Activated CD4-positive, alpha-beta T cell treated with anti-CD3 and anti-CD28 coated beads, Interleukin-2, amount 50 U/mL, for 16 hours (primary cell): Measurements from ENCODE around the gene VIPR2.

Source experiments
- DNase-seq: peaks from one replicate; pipeline ENCODE4 v3.0.0-alpha.2; 2020

VIPR2 gene

DNA sequence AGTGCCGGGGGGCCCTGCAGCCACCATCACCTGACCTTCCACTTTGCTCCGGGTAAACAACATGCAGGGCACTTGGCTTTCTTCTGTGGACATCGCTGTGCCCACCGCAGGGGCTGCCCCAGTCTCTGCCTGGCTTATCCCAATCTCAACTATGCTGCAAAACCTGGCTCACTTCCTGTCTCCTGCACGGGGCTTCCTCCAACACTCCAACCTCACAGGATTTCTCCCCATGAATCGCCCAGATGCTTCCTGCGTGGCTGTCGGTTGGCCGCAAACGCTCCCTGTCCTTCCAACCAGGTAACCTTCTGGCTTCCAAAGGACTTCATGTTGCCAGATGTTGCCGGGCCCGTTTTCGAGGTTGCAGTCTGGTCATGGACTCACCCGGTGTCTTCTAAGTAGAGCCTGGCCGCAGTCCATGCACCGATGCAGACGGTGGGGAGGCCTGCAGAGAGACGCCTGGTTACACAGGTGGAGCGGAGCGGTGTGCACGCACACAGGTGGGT lies 109.0 kb downstream of the VIPR2 start:
- DNase-seq, result no peak

DNA sequence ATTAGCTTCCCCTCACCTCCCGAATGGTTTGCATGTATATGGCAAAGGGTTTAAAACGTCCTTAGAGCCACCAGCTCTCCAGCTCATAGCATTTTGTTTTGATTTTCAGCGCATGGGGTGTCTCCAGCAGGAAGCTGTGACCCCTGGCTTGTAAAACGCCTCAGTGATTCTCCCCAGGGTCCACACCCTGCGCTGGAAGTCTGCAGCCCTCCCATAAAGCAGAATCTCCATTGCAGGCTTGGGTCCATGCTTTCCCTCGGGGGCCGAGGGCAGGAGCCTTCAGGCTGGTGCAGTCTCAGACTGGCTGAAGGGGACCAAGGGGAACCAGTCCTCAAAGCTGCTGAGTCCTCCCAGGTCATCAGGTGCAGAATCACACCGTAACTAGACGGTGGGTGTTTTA lies 109.7 kb downstream of the VIPR2 start:
- DNase-seq, result no peak

- DNase-seq, result no peak
These were observed 110.3 kb downstream of the VIPR2 start for GRCh38 chr7:159034394-159034793.

DNA sequence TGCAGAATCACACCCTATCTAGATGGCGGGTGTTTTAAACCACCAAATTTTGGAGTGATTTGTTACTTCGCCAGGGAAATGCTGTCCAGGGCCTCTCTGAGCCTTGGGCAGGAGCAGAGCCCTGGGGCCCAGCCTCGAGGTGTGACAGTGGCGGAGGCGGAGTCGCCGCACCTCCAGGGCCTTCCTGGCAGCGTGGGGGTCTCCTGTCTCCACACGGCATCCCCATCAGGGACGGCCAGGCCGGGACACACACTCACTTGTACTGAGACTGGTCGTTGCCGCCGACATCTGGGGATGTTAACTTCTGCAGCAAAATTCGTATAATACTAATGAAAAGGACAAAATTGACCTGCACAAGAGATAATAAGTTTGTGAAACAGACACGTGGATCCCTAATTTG lies 110.7 kb downstream of the VIPR2 start:
- DNase-seq, result no peak

DNA sequence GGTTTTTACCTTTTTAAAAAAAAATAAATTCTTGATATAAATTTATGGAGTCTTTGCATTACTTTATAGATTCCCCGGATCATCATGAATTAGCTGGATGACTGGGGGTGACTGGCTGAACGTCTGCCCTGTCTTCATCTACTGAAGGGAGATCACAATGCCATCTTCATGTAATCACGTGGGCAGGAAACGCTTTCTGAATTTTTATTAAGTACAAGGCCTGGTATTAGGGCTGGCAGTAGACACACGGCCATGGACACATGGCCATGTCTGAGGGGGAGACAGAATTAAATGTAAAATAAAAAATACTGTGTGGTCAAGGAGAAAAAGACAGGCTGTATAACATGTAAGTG lies 111.2 kb downstream of the VIPR2 start:
- no peak for DNase-seq

DNA sequence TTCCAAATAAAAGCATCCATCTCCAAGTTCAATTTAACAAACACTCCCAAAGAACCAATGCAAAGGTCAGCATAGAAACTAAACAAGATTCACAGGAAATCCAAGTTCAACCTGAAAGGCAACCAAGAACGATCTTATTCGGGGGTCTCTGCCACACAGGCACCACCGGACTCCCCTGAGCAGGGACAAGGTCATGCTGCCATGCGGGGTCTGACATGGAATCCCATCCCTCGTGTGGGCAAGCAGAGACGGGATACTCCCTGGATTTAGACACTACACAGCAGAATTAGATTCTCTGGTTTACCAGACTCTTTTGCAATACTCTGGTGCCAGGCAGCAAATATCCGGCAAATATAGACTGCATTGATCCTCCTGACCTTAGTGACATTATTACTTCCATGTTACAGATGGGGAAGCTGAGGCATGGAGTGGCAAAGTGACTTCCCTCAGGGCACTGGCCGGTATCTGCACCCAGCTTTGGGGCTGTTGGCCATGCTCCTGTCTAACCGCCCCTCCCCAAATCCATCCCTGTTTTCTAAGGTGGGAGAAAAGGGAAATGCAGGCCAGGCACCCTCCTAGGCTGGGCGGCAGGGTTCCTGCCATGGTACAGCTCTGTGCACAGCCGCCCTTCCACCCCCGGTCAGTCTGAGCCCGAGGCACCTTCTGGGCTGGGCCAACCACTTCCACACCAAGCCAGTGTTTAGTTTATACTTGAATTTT lies 111.8 kb downstream of the VIPR2 start:
- no peak for DNase-seq

GRCh38 chr7:159032322-159032721 lies 112.3 kb downstream of the VIPR2 start:
- no peak for DNase-seq

DNA sequence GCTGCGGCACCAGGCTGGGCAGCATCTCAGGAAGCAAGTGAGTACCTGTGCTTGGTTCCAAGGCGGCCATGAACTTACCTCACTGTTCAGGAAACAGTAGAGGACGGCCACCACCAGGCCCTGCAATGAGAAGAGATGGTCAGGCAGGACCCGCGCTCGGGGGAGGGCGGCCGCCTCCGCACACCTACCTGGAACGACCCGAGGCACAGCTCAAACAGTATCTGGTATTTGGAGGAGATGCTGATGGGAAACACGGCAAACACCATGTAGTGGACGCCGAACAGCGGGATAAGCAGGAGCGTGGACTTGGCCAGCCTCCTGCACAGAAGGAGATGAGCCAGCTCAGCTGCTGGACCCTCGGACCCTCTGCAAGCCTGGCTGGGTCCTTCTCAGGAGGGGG lies 112.9 kb downstream of the VIPR2 start:
- DNase-seq, result no peak

- no peak for DNase-seq
These were observed 113.4 kb downstream of the VIPR2 start for GRCh38 chr7:159031135-159031701.

DNA sequence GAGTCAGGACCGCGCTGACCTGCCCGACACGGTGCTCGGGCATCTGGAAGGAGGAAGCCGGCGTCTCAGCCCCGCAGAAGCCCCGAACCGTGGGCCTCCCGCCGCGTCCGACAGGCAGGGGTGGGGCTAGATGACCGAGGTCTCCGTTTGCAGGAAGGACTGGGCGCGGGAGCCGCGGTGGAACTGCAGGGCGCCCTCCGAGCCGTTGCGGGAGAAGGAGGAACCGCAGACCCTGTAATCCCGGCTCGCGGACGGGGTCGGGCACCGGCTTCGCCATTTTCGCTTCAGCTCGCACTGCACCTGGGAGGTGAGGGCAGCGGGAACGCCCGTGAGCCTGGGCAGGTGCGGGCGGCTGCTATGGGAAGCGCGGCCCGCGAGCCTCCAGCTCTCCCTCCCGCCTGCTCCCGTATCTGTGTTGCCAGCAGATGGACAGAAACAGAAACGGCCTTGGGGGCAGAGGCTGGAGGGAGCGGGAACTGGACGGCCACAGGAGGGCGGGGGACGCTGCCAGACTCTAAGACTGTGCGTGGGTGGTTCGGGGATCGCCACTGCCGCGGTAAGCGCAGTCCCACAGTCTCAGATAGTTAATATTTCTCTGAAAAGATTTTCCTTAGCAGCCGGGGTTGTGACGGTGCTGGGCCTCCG lies 114.1 kb downstream of the VIPR2 start:
- no peak for DNase-seq

GRCh38 chr7:159028508-159029401 lies 115.9 kb downstream of the VIPR2 start:
- DNase-seq, result no peak

- DNase-seq, result no peak
These were observed 116.7 kb downstream of the VIPR2 start for GRCh38 chr7:159027789-159028507.

GRCh38 chr7:159027056-159027788 lies 117.4 kb downstream of the VIPR2 start:
- DNase-seq, result no peak

GRCh38 chr7:159026271-159027055 lies 118.2 kb downstream of the VIPR2 start:
- no peak for DNase-seq

DNA sequence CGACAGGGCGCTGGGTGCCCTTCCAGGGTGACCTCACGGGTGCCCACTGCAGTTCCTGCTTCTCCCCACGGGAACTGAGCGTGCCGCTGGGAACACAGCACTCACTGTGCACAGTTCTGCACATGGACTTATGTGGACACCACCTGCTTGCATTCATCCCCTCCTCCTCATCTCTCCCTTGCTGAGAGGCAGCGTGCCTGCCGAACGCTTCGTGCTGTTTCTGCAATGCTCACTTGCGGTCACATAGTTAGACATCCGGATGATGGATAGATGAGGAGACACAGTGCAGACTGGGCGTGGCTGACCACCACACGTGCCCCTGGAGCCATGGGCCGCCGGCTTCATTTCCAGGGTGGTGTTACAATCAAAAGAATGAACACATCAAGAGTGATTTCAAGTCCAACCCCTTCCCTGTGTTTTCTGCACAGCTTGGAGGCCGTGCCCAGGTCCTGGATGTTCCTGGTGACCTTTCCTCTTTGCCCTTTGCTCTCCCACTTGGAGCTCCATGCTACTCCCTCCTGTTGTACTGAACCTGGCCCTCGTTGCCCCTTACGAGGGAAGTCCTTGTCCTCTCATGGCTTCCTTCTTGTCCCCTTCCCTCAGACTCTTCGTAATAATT lies 119.4 kb downstream of the VIPR2 start:
- DNase-seq, result no peak

DNA sequence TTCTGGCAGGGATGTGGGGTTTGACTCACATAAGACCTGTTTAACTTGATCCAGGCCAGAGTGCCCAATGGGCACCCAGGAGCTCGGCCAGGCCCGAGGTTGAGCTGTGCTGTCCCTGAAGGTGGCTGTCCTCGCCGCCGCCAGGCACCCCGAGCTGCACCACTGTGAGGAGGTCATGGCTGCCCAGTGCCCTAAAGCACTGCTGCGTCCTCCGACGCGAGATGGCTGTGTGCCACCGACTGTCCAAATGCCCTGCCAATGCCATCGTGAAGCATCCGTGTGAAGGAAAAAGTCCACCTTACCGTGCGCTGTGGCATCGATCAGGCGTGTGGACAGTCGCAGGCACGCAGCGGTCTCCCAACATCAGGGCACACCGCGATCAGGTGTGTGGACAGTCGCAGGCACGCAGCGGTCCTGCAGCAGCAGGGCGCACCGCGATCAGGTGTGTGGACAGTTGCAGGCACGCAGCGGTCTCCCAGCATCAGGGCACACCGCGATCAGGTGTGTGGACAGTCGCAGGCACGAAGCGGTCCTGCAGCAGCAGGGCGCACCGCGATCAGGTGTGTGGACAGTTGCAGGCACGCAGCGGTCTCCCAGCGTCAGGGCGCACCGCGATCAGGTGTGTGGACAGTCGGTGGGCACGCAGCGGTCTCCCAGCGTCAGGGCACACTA lies 120.3 kb downstream of the VIPR2 start:
- DNase-seq, result no peak

GRCh38 chr7:159023746-159024145 lies 120.9 kb downstream of the VIPR2 start:
- no peak for DNase-seq

DNA sequence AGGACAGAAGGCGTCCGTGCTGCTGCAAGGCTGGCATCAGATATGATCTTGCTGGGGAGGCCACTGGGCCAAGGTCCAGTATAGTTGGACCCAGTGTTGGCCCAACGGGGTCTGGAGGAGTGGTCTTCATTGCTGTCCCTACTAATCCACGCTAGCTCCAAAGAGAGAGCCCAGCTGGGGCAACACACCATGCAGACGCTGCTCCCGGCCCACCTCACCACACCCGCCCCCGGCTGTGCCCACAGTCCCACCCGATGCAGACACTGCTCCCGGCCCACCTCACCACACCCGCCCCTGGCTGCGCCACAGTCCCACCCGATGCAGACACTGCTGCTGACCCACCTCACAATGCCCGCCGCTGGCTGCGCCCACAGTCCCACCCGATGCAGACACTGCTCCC lies 121.5 kb downstream of the VIPR2 start:
- DNase-seq, result no peak

GRCh38 chr7:159022238-159022993 lies 122.3 kb downstream of the VIPR2 start:
- DNase-seq, result no peak
